HUES64 (cell line): ENCODE measurements around the gene SMARCD1.

Experiments used
- H3K27ac ChIP-seq: 2 replicates; pipeline ENCODE4 v1.7.0; 2013; ENCODE audit warnings: low read depth, low read length, inconsistent platforms
- H3K27me3 ChIP-seq: 2 replicates; pipeline ENCODE4 v1.6.1; 2013; ENCODE audit warnings: mild to moderate bottlenecking, low read length; ENCODE audit not compliant: insufficient read depth
- H3K36me3 ChIP-seq: 2 replicates; pipeline ENCODE4 v1.6.1; 2013; ENCODE audit warnings: mild to moderate bottlenecking, low read length; ENCODE audit not compliant: insufficient read depth
- H3K4me1 ChIP-seq: 2 replicates; pipeline ENCODE4 v1.6.1; 2013; ENCODE audit warnings: mild to moderate bottlenecking, low read length, moderate library complexity; ENCODE audit not compliant: insufficient read depth
- H3K4me3 ChIP-seq: 2 replicates; pipeline ENCODE4 v1.5.1; 2013; ENCODE audit warnings: mild to moderate bottlenecking, low read length, moderate library complexity
- H3K9ac ChIP-seq: 2 replicates; pipeline ENCODE4 v1.6.1; 2013; ENCODE audit warnings: mild to moderate bottlenecking, low read depth, low read length
- H3K9me3 ChIP-seq: 2 replicates; pipeline ENCODE4 v1.6.1; 2013; ENCODE audit warnings: low read depth, low read length; ENCODE audit not compliant: insufficient read depth
- WGBS: fragments of 150-250, 120-280 bp; methylation state at CpG from one replicate; pipeline ENCODE4 v1.1.7; 2013; ENCODE audit warnings: missing lambda C conversion rate; 5-methylcytosine and 5-hydroxymethylcytosine counted together

SMARCD1 gene

GRCh38 chr12:50049254-50050118, 35.7 kb upstream of the SMARCD1 start:
- Histone ChIP-seq H3K9me3 (no peaks in the 10 kb centered on the region), H3K27ac (no peak overlapping the region), H3K36me3 (no peaks in the 10 kb centered on the region), H3K27me3 (peaks cover 71% of the 10 kb centered on the region), H3K4me3 (no peak overlapping the region), H3K9ac (no peak overlapping the region), H3K4me1 (peaks cover 5% of the 10 kb centered on the region; the same call in 1 of the 2 replicates)
- WGBS: 84% methylated on average over 3 of the region's 3 CpGs

GRCh38 chr12:50050119-50050385, 35.1 kb upstream of the SMARCD1 start:
- Histone ChIP-seq H3K9ac (peak overlapping the region; percentile 38; the same call in 1 of the 2 replicates), H3K9me3 (no peaks in the 10 kb centered on the region), H3K27ac (no peak overlapping the region), H3K4me3 (peak overlapping the region; percentile 55), H3K27me3 (peaks cover 77% of the 10 kb centered on the region), H3K4me1 (peaks cover 5% of the 10 kb centered on the region; the same call in 1 of the 2 replicates), H3K36me3 (no peaks in the 10 kb centered on the region)
- WGBS: 83% methylated on average over 3 of the region's 3 CpGs

GRCh38 chr12:50050410-50051098, 34.6 kb upstream of the SMARCD1 start:
- Histone ChIP-seq H3K4me1 (peaks cover 5% of the 10 kb centered on the region; the same call in 1 of the 2 replicates), H3K27ac (no peak overlapping the region), H3K36me3 (no peaks in the 10 kb centered on the region), H3K4me3 (peak overlapping the region; percentile 55), H3K9me3 (no peaks in the 10 kb centered on the region), H3K9ac (peak overlapping the region; percentile 38; the same call in 1 of the 2 replicates), H3K27me3 (peaks cover 81% of the 10 kb centered on the region)
- WGBS: 8% methylated on average over 36 of the region's 37 CpGs

GRCh38 chr12:50051101-50051806, 33.9 kb upstream of the SMARCD1 start:
- peak overlapping the region; percentile 55 for H3K4me3 ChIP-seq
- H3K4me1 ChIP-seq: peaks cover 5% of the 10 kb centered on the region; the same call in 1 of the 2 replicates
- no peak overlapping the region for H3K9ac ChIP-seq
- no peaks in the 10 kb centered on the region for H3K9me3 ChIP-seq
- peaks cover 88% of the 10 kb centered on the region for H3K27me3 ChIP-seq
- no peaks in the 10 kb centered on the region for H3K36me3 ChIP-seq
- 13% methylated on average over 14 of the region's 14 CpGs for WGBS
- no peak overlapping the region; the same call in 1 of the 2 replicates for H3K27ac ChIP-seq

GRCh38 chr12:50052544-50052943, 32.6 kb upstream of the SMARCD1 start:
- no peaks in the 10 kb centered on the region for H3K9me3 ChIP-seq
- H3K4me1 ChIP-seq: peaks cover 9% of the 10 kb centered on the region; the same call in 1 of the 2 replicates
- peaks cover 94% of the 10 kb centered on the region for H3K27me3 ChIP-seq
- H3K36me3 ChIP-seq: no peaks in the 10 kb centered on the region
- no peak overlapping the region for H3K27ac ChIP-seq
- H3K4me3 ChIP-seq: no peak overlapping the region
- no peak overlapping the region for H3K9ac ChIP-seq

GRCh38 chr12:50052964-50053363, 32.2 kb upstream of the SMARCD1 start:
- H3K27ac ChIP-seq: no peak overlapping the region
- 88% methylated on average over 7 of the region's 7 CpGs for WGBS
- no peak overlapping the region for H3K9ac ChIP-seq

GRCh38 chr12:50053583-50053982, 31.6 kb upstream of the SMARCD1 start:
- Histone ChIP-seq H3K27ac (no peak overlapping the region), H3K4me3 (no peak overlapping the region), H3K9ac (no peak overlapping the region), H3K4me1 (peaks cover 9% of the 10 kb centered on the region; the same call in 1 of the 2 replicates), H3K9me3 (no peaks in the 10 kb centered on the region), H3K27me3 (peaks cover 93% of the 10 kb centered on the region), H3K36me3 (no peaks in the 10 kb centered on the region)
- 84% methylated on average over 1 of the region's 1 CpG for WGBS

More at GRCh38 chr12:50052964-50053363, 32.2 kb upstream of the SMARCD1 start:
- Histone ChIP-seq H3K27me3 (peaks cover 93% of the 10 kb centered on the region), H3K36me3 (no peaks in the 10 kb centered on the region), H3K4me3 (no peak overlapping the region), H3K9me3 (no peaks in the 10 kb centered on the region), H3K4me1 (peaks cover 9% of the 10 kb centered on the region; the same call in 1 of the 2 replicates)

GRCh38 chr12:50055831-50056638, 29.1 kb upstream of the SMARCD1 start:
- H3K27ac ChIP-seq: no peak overlapping the region
- H3K9me3 ChIP-seq: no peaks in the 10 kb centered on the region
- H3K4me1 ChIP-seq: peaks cover 4% of the 10 kb centered on the region; the same call in 1 of the 2 replicates
- H3K27me3 ChIP-seq: peaks cover 96% of the 10 kb centered on the region
- H3K4me3 ChIP-seq: peak overlapping the region; percentile 69; the same call in 1 of the 2 replicates
- H3K36me3 ChIP-seq: no peaks in the 10 kb centered on the region
- WGBS: 11% methylated on average over 17 of the region's 17 CpGs
- H3K9ac ChIP-seq: no peak overlapping the region

GRCh38 chr12:50056639-50056976, 28.5 kb upstream of the SMARCD1 start:
- peaks cover 4% of the 10 kb centered on the region; the same call in 1 of the 2 replicates for H3K4me1 ChIP-seq
- H3K36me3 ChIP-seq: no peaks in the 10 kb centered on the region
- 13% methylated on average over 3 of the region's 3 CpGs for WGBS
- no peak overlapping the region for H3K27ac ChIP-seq
- H3K4me3 ChIP-seq: peak overlapping the region; percentile 69
- H3K9ac ChIP-seq: no peak overlapping the region
- no peaks in the 10 kb centered on the region for H3K9me3 ChIP-seq
- peaks cover 96% of the 10 kb centered on the region for H3K27me3 ChIP-seq

GRCh38 chr12:50057000-50057841, 27.9 kb upstream of the SMARCD1 start, which contains the start of gene ASIC1:
ASIC1 (plus strand) TSS chr12:50057596; CDS start chr12:50058767, 1,171 bp downstream.
- under 1% methylated on average over 88 of the region's 88 CpGs for WGBS
- Histone ChIP-seq H3K27ac (no peak within 1 kb of the TSS), H3K4me1 (peaks cover 4% of the 10 kb centered on the region; the same call in 1 of the 2 replicates), H3K27me3 (peaks cover 96% of the 10 kb centered on the region), H3K9me3 (no peaks in the 10 kb centered on the region), H3K36me3 (no peaks in the 10 kb centered on the region), H3K4me3 (peak within 1 kb of the TSS; percentile 69), H3K9ac (peak within 1 kb of the TSS; percentile 24)
